Adrenal gland (tissue), 5 donors: ENCODE data around the gene CRYGA.

Experiments
- CTCF ChIP-seq, 6 experiments: fragments of 450-650 bp in 4 of 6; fragments of 200-600 bp in 2 of 6; sonication (generic) in 1 of 6; IDR thresholded peaks; 1 replicate in 5 of 6; 2 replicates in 1 of 6; pipeline versions ENCODE4 v1.5.1 to v1.8.0; 2016 to 2021; ENCODE audit warnings: antibody characterized with exemption in 6 of 6, mild to moderate bottlenecking in 2 of 6, moderate library complexity in 1 of 6
- POLR2A ChIP-seq, 2 donors: fragments of 450-650 bp; IDR thresholded peaks; one replicate each; pipeline ENCODE4 v1.6.1; 2017; ENCODE audit warnings: antibody characterized with exemption in 2 of 2, mild to moderate bottlenecking in 2 of 2, moderate library complexity in 1 of 2
- donor health status: DM: no; HTN: no; CAD: no.

GRCh38 chr2:208146006-208146405 is 17.4 kb downstream of the CRYGA start, which contains the start of gene CRYGB:
- TF ChIP-seq CTCF (IDR thresholded peaks at IDR 0.05) (no peak), POLR2A (IDR thresholded peaks at IDR 0.05) (no peak)
